ENCODE measurements around the gene DUSP14.
A peak's percentile ranks its signal among the peaks of the same experiment; 100 is the strongest.
"Not testable (repeated sequence)": the region's sequence is repeated elsewhere in the genome, so short reads cannot be mapped to it uniquely, and the experiment has no call there.

The DUSP14 gene

GRCh38 chr17:37485938-37486570 lies 3.6 kb upstream of the DUSP14 start:
- peak; percentile 22 for DNase-seq

GRCh38 chr17:37488009-37488604 lies 1.6 kb upstream of the DUSP14 start:
- DNase-seq = peak; percentile 74

- no peak for DNase-seq
These were observed 989 bp upstream of the DUSP14 start for GRCh38 chr17:37488607-37489196.

- peak; percentile 23 for DNase-seq
These were observed 414 bp downstream of the DUSP14 start for GRCh38 chr17:37490022-37490587.

- DNase-seq = peak; percentile 23
These were observed 1.2 kb downstream of the DUSP14 start for GRCh38 chr17:37490638-37491614.

- DNase-seq = no peak
These were observed 2.5 kb downstream of the DUSP14 start for GRCh38 chr17:37492167-37492566.

GRCh38 chr17:37493249-37494027 lies 3.7 kb downstream of the DUSP14 start:
- no peak for DNase-seq

- DNase-seq = no peak
These were observed 4.7 kb downstream of the DUSP14 start for GRCh38 chr17:37494401-37494831.

GRCh38 chr17:37494971-37495370 lies 5.3 kb downstream of the DUSP14 start:
- DNase-seq = no peak

- DNase-seq = no peak
These were observed 10.7 kb downstream of the DUSP14 start for GRCh38 chr17:37500378-37500777.

GRCh38 chr17:37502009-37502936 lies 12.6 kb downstream of the DUSP14 start:
- DNase-seq = no peak

GRCh38 chr17:37503148-37503547 lies 13.5 kb downstream of the DUSP14 start:
- no peak for DNase-seq

- no peak for DNase-seq
These were observed 15.6 kb downstream of the DUSP14 start for GRCh38 chr17:37505333-37505732.

- peak; percentile 81 for DNase-seq
These were observed 17.0 kb downstream of the DUSP14 start for GRCh38 chr17:37506678-37507077.

GRCh38 chr17:37507111-37507510 lies 17.4 kb downstream of the DUSP14 start:
- peak; percentile 81 for DNase-seq

- DNase-seq = no peak
These were observed 20.4 kb downstream of the DUSP14 start for GRCh38 chr17:37510056-37510455.

GRCh38 chr17:37511642-37512041 lies 22.0 kb downstream of the DUSP14 start:
- not testable (repeated sequence) for DNase-seq

- DNase-seq = peak; percentile 86
These were observed 22.9 kb downstream of the DUSP14 start for GRCh38 chr17:37512442-37513068.

- DNase-seq = no peak
These were observed 24.0 kb downstream of the DUSP14 start for GRCh38 chr17:37513711-37514110.

- no peak for DNase-seq
These were observed 26.5 kb downstream of the DUSP14 start for GRCh38 chr17:37516127-37516571.

All from NCI-H1694 treated with DMSO at 0.1 percent for 48 hours (cell line).